ENCODE results near the gene SMPD2.

Gene SMPD2

DNA sequence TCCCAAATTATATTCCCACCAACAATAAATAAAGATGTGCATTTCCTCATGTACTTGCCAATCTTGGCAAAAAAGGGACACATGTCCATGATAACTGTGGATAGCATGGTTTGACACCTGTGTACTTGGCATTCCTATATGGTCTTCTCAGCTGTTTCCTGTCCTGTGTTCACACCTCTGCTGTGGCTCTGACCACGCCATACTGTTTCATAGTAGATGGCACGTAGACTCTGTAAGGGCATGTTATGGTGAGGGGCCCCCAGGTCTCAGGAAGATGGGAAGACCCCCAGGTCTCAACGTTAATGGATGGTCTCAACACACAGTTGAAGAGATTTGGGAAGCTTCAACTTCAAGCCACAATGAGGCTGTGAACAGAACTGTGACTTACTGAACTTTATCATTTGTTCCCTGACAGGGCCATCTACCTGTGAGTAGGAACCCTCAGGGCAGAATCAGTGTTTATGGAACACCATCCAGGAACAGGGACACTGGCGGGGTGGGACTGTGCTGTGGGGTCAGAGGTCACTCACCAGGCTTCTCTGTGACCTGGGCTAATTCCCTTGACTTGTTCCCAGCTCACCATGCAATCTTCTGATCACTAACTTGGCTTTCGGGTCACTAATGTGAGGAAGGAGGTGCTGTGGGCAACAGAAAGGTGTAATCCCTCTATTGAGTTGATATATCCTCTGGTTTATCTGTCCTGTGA lies 30.7 kb downstream of the SMPD2 start:
- TF ChIP-seq, protein P1, sequence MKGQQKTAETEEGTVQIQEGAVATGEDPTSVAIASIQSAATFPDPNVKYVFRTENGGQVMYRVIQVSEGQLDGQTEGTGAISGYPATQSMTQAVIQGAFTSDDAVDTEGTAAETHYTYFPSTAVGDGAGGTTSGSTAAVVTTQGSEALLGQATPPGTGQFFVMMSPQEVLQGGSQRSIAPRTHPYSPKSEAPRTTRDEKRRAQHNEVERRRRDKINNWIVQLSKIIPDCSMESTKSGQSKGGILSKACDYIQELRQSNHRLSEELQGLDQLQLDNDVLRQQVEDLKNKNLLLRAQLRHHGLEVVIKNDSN (IDR thresholded peaks at IDR 0.05) = no peak
- TF ChIP-seq TAF1 (IDR thresholded peaks at IDR 0.05; ENCODE audit: low read depth) = no peak
- no peak for TF ChIP-seq EGR1 (IDR thresholded peaks at IDR 0.05)
- TF ChIP-seq YY1 (IDR thresholded peaks at IDR 0.05; ENCODE audit: low read depth) = no peak
- TF ChIP-seq, protein P2, sequence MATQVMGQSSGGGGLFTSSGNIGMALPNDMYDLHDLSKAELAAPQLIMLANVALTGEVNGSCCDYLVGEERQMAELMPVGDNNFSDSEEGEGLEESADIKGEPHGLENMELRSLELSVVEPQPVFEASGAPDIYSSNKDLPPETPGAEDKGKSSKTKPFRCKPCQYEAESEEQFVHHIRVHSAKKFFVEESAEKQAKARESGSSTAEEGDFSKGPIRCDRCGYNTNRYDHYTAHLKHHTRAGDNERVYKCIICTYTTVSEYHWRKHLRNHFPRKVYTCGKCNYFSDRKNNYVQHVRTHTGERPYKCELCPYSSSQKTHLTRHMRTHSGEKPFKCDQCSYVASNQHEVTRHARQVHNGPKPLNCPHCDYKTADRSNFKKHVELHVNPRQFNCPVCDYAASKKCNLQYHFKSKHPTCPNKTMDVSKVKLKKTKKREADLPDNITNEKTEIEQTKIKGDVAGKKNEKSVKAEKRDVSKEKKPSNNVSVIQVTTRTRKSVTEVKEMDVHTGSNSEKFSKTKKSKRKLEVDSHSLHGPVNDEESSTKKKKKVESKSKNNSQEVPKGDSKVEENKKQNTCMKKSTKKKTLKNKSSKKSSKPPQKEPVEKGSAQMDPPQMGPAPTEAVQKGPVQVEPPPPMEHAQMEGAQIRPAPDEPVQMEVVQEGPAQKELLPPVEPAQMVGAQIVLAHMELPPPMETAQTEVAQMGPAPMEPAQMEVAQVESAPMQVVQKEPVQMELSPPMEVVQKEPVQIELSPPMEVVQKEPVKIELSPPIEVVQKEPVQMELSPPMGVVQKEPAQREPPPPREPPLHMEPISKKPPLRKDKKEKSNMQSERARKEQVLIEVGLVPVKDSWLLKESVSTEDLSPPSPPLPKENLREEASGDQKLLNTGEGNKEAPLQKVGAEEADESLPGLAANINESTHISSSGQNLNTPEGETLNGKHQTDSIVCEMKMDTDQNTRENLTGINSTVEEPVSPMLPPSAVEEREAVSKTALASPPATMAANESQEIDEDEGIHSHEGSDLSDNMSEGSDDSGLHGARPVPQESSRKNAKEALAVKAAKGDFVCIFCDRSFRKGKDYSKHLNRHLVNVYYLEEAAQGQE (IDR thresholded peaks at IDR 0.05; ENCODE audit: low read depth) = no peak
- no peak for TF ChIP-seq FOXM1 (IDR thresholded peaks at IDR 0.05; ENCODE audit: borderline replicate concordance, low read depth)
- no peak for TF ChIP-seq ZBTB7A (IDR thresholded peaks at IDR 0.05; ENCODE audit: low read depth)
- no peak for TF ChIP-seq CEBPB (IDR thresholded peaks at IDR 0.05)
- no peak for TF ChIP-seq CREB1 (IDR thresholded peaks at IDR 0.05; ENCODE audit: low read depth)
- no peak for TF ChIP-seq TEAD4 (IDR thresholded peaks at IDR 0.05)
- TF ChIP-seq MAX (IDR thresholded peaks at IDR 0.05) = no peak
- no peak for TF ChIP-seq EP300 (IDR thresholded peaks at IDR 0.05; ENCODE audit: borderline replicate concordance)
- TF ChIP-seq NFIC (IDR thresholded peaks at IDR 0.05) = no peak
- TF ChIP-seq RAD21 (IDR thresholded peaks at IDR 0.05; ENCODE audit: low read depth) = no peak
- no peak for TF ChIP-seq TCF12 (IDR thresholded peaks at IDR 0.05; ENCODE audit: low read depth)

- no peak for TF ChIP-seq CREB1 (IDR thresholded peaks at IDR 0.05; ENCODE audit: low read depth)
- TF ChIP-seq RAD21 (IDR thresholded peaks at IDR 0.05; ENCODE audit: low read depth) = no peak
- TF ChIP-seq MAX (IDR thresholded peaks at IDR 0.05) = no peak
- no peak for TF ChIP-seq EP300 (IDR thresholded peaks at IDR 0.05; ENCODE audit: borderline replicate concordance)
- TF ChIP-seq FOXM1 (IDR thresholded peaks at IDR 0.05; ENCODE audit: borderline replicate concordance, low read depth) = no peak
- TF ChIP-seq, protein P2 (IDR thresholded peaks at IDR 0.05; ENCODE audit: low read depth) = no peak
- TF ChIP-seq TAF1 (IDR thresholded peaks at IDR 0.05; ENCODE audit: low read depth) = no peak
- TF ChIP-seq, protein P1 (IDR thresholded peaks at IDR 0.05) = no peak
- TF ChIP-seq EGR1 (IDR thresholded peaks at IDR 0.05) = no peak
- no peak for TF ChIP-seq TCF12 (IDR thresholded peaks at IDR 0.05; ENCODE audit: low read depth)
- no peak for TF ChIP-seq CEBPB (IDR thresholded peaks at IDR 0.05)
- TF ChIP-seq ZBTB7A (IDR thresholded peaks at IDR 0.05; ENCODE audit: low read depth) = no peak
Measured at GRCh38 chr6:109472132-109472995, 31.8 kb downstream of the SMPD2 start.

GRCh38 chr6:109473120-109473519 lies 32.6 kb downstream of the SMPD2 start:
- TF ChIP-seq CEBPB (IDR thresholded peaks at IDR 0.05) = no peak
- TF ChIP-seq YY1 (IDR thresholded peaks at IDR 0.05; ENCODE audit: low read depth) = no peak
- no peak for TF ChIP-seq RAD21 (IDR thresholded peaks at IDR 0.05; ENCODE audit: low read depth)
- TF ChIP-seq MAX (IDR thresholded peaks at IDR 0.05) = no peak
- no peak for TF ChIP-seq NFIC (IDR thresholded peaks at IDR 0.05)
- TF ChIP-seq, protein P2 (IDR thresholded peaks at IDR 0.05; ENCODE audit: low read depth) = no peak
- TF ChIP-seq EP300 (IDR thresholded peaks at IDR 0.05; ENCODE audit: borderline replicate concordance) = no peak
- TF ChIP-seq EGR1 (IDR thresholded peaks at IDR 0.05) = no peak
- TF ChIP-seq ZBTB7A (IDR thresholded peaks at IDR 0.05; ENCODE audit: low read depth) = no peak
- TF ChIP-seq CREB1 (IDR thresholded peaks at IDR 0.05; ENCODE audit: low read depth) = no peak
- TF ChIP-seq TAF1 (IDR thresholded peaks at IDR 0.05; ENCODE audit: low read depth) = no peak
- TF ChIP-seq TCF12 (IDR thresholded peaks at IDR 0.05; ENCODE audit: low read depth) = no peak
- TF ChIP-seq TEAD4 (IDR thresholded peaks at IDR 0.05) = no peak
- TF ChIP-seq, protein P1 (IDR thresholded peaks at IDR 0.05) = no peak
- TF ChIP-seq FOXM1 (IDR thresholded peaks at IDR 0.05; ENCODE audit: borderline replicate concordance, low read depth) = no peak
